Mammary epithelial cell (primary cell): Measurements from ENCODE around the gene ALDH1B1.

Source experiments
- CTCF ChIP-seq, 2 donors: IDR thresholded peaks in 1 of 2; conservative IDR thresholded peaks in 1 of 2; 2 replicates each; pipeline ENCODE4 v1.5.1; 2011 to 2012; ENCODE audit warnings: inconsistent platforms in 2 of 2, low read length in 2 of 2, mild to moderate bottlenecking in 2 of 2, control low read depth in 1 of 2, low read depth in 1 of 2; ENCODE audit not compliant: insufficient read depth in 1 of 2; ENCODE audit errors: extremely low read depth in 1 of 2
- EZH2 ChIP-seq: IDR thresholded peaks from 2 replicates; pipeline ENCODE4 v1.6.1; 2012; ENCODE audit warnings: low read length, inconsistent platforms, borderline replicate concordance

- TF ChIP-seq CTCF (conservative IDR thresholded peaks at IDR 0.05 in 1 of 2, IDR thresholded peaks at IDR 0.05 in 1 of 2; ENCODE audit: extremely low read depth in 1 of 2, insufficient read depth in 1 of 2, low read depth in 1 of 2, low read length in 2 of 2) (no peak), EZH2 (no peak)
Observed at GRCh38 chr9:38391278-38392118, 1.0 kb upstream of the ALDH1B1 start.
